ENCODE data around the gene SLC30A3.
A peak's percentile ranks its signal among the peaks of the same experiment; 100 is the strongest.

SLC30A3 gene

DNA sequence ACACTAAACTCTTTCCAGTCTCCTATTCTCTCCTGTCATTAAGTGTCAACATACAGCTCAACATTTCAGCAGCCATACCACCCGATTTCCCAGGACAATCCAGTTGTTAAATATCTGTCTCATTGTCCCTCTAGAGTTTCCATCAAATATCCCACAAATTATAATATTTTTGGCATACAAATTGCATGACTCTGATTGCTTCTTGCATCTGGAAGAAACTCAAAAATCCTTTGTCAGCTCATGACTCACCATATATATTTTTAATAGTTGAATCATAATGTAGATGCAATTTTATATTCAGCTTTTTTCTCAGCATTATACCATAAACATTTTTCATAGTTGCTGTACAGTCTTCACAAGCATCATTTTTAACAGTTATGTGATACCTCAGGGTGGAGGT, 7.2 kb downstream of the SLC30A3 start:
- DNase-seq, result no peak

DNA sequence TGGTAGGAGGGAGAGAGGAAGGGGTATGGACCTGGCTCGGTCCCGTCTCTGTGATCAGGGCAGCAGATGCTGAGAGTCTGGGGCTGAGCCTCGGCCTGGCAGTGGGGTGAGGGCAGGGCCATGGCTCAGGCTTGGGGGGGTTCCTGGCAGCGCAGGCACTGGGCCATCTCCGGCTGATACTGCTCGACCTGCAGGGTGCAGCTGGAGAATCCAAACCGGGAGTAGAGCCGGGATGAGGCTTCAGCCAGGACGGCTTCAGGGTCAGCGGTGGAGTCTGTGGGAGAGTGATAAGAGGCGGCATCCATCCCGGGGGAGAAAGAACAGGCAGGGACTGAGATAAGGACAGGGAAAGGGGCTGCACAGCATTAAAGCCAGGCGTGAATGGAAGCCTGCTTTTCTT, 7.7 kb downstream of the SLC30A3 start:
- no peak for DNase-seq

DNA sequence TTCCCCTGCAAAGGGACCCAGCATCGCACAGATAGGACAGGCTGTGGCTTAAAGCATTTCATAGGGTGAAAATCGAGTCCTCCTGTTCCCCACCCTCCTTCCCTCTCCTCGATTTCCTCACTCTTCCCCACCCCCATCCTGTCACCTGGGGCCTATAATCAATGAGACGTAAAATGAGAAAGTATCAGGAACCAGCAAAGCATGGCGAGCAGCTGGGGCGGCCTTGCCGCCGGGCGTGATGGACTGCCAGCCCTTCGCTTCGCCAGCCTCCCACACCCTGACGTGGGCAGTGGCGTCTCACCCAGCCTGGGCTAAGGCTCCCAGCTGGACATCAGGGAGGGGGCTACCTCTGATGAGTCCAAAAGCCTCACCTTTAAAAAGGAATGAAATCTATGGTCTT, 11.1 kb downstream of the SLC30A3 start:
- DNase-seq, result no peak

DNA sequence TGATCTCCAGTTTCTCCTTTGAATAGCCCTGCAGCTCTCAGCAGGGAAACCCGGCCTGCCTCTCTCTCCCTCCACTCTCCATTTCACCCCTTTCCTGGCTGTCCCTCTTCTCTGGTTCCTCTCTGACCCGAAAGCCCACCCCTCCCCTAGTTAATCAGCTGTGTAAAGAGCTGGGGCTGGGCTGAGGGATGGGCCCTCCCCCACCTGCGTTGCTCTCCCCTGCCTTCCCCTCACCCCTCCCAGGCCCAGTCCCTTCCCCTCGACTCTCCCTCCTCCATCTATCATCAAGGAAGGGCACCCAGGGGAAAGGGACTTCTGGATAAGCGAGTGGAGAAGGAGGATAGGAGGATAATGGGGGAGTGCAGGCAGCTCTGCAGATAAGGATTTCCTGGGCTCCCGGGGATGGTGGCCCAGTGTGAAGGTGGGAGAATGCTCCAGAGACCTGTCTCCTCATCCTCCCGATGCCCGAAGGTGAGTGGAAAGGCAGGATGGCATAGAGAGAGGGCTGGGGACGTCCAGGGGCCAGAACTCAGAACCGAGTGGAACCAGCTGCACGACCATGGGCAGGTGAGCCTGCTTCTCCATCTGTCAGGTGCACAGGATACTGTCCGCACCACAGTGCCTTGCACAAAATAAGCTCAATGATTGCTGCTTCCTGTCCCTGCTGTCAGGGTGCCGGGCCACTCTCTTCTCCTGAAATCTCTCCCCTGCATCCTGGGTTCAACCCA, 12.0 kb downstream of the SLC30A3 start:
- DNase-seq, result no peak

DNA sequence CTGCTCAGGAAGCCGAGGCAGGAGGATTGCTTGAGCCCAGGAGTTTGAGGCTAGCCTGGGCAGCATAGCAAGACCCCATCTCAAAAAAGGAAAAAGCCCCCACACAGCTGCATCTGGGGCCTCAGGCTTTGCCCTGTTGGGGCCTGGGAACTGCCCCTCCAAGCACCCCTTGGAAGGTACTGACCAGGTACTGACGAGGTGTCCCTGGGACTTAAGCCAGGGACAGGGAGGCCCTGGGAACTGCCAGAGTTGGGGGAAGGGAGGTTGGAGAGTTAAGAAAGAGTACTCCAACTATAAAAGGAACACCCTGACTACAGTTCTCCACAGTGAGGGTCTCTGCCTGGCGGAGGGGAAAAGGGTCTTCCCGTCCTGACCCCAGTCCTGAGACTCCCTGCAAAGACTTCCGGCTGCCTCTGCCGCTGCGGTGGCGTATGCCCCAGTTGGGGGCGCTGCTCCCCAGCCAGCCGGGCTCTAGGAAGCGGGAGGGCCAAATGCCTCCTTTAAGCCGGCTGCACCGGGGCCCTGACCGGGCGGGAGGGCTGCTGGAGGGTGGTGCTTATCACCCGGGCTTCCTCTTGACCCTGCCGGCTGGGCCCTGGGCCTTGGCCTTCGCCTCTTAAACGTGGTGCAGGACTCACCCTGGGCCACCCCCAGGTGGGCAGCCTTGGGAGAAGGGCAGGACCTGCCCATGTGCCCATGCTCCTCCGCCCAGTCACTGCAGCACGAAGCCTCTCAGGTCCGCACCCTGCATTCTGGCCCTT, 12.8 kb downstream of the SLC30A3 start:
- peak; percentile 51 for DNase-seq

DNA sequence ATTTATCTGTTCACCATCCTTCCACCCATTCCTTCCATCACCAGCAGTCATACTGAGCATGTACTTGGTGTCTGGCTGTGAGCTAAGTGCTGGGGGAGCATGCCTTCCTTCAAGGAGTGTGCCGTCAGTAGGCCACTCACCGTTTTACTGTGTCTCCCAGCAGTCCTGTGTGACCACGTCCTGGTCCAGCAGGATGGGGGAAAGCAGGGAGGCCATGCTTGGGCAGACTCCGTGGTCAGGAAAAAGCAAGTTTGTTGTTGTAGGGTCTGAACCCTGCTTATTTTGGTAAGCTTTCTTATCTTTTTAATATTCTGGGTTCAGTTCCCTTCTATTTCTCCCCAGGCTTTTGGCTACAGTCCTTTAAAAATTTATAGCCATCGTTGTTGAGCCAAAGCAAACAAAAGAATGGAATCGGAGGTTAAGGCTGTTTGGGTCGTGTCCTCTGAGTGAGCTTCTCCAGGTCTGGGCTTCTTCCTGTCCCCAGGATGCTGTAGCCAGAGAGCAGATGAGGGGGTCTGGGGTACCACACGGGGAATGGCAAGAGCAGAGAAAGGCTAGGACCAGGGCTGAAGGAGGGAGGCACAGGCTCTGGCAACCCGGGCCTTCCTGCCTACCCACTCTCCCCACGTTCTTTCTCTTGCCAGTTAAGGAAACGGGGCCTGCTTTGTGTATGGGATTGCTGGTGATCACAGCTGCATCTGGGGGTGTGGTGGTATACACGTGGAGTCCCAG, 13.5 kb downstream of the SLC30A3 start:
- no peak for DNase-seq

DNA sequence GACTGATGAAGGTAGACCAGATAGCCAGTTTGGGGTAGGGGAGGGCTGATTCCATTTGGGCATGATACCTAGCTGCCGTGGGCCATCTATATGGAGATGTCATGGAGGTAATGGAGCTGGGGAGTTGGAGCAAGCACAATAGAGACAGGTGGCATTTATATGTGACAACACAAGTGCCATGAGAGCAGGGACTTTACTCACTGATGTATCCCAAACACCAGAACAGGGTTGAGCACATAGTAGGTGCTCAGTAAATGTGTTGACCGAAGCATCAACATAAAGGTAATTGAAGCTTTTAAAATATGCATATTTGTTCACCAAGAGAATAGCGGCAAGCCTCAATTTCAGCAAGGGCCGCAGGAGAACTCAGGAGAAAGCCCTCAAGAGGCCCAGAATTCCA, 15.0 kb downstream of the SLC30A3 start:
- no peak for DNase-seq

DNA sequence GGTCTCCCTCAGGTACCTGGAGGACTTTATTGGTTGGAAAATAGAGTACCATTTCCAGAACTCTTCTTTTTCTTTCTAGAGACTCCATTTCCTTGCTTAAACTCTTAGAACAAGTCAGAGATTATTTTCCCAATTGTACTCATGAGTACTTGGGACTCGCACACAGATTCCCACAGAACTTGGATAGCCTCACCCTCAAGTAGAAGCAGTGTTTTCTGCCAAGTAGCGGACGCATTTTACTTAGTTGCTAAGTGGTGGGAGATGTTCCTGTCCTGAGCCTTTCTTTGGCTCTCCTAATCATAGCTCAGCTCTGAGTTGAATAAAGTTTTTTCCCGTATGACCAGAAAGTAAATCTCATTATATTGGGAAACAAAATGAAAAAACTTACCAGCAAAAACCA, 17.2 kb downstream of the SLC30A3 start:
- no peak for DNase-seq

DNA sequence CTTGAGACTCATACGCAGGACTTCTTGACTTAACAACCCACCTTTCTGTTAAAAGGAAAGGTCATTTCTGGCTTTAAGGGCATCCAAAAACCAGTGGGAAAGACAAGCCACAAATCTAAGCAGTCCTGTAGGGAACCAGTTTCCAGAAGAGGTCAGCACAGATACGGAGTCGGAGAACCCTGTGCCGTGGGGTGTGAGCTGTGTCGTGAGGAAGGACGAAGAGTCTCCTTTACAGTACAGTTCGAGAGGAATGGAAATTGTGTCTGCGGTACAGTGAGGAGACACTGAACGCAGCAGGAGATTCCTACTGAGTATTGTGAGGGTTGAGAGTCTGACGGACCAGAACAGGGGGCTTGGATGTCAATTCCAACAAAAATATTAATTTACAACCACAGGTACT, 17.7 kb downstream of the SLC30A3 start:
- DNase-seq, result no peak

DNA sequence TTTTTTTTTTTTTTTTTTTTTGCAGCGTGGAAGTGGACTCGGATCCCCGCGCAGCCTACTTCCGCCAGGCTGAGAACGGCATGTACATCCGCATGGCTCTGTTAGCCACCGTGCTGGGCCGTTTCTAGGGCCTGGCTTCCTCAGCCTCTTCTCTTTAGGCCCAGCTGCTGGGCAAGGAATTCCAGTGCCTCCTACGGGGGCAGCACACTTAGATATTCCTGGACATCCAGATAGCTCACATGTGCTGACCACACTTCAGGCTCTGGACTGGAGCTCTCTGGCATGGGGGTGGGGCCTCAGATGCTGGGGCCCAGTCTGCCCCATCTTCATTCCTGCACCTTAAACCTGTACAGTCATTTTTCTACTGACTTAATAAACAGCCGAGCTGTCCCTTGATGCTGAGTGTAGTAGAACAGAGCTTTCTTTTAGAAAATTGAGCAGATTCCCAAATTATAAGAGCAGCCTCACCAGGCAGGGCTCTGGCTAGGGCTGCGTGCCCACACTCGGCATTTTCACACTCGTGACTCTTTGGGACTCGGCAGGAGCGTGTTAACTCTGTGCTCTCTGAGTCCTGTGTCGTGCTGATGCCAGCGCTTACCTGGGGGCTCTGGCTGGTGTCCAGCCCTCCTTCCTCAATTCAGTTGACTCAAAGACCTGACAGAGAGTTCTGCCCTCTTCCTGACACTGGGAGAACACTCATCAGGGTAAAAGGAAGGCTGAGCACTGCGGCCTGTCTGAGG, 19.3 kb downstream of the SLC30A3 start:
- DNase-seq, result no peak

DNA sequence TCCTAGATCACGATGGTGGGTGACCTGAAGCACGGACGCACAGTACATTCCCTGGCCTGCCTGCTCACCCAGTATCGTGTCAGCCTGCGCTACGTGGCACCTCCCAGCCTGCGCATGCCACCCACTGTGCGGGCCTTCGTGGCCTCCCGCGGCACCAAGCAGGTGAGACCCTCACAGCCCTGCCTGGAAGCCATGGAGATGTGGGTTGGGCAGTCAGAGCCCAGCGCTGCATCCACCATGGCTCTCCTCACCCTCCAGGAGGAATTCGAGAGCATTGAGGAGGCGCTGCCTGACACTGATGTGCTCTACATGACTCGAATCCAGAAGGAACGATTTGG, 20.3 kb downstream of the SLC30A3 start:
- no peak for DNase-seq

DNA sequence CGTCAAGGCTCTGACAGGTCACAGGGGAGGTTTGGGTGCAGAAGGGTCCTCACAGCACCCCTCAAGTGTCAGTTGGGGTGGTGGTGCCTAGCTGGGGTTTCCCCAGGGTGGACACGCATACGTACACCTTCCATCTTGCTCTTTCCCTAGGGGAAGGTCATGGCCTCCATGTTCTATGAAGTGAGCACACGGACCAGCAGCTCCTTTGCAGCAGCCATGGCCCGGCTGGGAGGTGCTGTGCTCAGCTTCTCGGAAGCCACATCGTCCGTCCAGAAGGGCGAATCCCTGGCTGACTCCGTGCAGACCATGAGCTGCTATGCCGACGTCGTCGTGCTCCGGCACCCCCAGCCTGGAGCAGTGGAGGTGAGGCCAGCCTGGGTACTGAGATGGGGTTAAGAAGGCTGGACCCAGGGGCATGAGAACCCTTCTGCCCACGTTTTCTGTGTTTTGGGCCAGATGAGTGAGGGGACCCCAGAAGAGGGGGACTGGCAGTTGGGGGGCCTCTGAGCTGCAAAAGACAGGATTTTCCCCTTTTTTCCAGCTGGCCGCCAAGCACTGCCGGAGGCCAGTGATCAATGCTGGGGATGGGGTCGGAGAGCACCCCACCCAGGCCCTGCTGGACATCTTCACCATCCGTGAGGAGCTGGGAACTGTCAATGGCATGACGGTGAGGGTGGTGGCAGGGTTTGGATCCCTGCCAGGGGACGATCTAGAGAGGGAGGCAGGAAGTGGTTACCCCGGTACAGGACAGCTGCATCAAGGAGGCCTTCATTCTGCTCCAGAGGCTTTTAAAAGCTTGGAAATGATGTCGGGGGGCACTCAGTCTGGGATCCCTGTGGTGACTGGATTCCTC, 20.9 kb downstream of the SLC30A3 start:
- no peak for DNase-seq

DNA sequence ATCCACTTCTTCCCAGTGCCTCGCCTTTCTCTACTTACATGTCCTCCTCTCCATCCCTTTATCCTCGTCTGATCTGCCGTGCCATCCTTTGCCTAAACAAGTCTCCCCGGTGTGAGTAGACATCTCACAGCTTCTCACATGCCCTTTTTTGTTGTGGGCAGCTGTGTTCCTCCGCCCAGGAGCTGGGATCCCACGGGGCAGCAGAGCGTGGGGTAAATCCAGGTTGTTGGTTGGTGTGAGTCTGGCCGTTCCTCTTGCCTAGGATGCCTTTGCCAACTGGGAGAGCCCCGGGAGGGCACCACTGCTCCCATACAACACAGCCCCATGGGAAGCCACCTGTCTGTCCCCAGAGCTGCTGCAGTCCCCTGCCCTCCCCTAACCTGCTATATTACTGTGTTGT, 22.4 kb downstream of the SLC30A3 start:
- DNase-seq, result no peak

DNA sequence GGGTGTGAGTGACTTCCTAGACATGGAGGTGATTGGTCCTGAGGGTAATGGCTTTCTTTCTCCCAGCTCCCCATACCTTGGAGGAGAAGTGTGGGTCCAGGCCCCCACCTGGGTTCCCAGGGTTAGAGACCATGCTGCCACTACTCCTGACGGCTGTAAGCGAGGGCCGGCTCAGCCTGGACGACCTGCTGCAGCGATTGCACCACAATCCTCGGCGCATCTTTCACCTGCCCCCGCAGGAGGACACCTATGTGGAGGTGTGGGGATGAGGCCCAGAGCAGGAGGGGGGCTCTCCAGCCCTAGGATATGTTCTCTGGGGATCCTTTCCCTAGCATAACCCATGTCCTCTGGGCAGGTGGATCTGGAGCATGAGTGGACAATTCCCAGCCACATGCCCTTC, 23.9 kb downstream of the SLC30A3 start:
- no peak for DNase-seq

DNA sequence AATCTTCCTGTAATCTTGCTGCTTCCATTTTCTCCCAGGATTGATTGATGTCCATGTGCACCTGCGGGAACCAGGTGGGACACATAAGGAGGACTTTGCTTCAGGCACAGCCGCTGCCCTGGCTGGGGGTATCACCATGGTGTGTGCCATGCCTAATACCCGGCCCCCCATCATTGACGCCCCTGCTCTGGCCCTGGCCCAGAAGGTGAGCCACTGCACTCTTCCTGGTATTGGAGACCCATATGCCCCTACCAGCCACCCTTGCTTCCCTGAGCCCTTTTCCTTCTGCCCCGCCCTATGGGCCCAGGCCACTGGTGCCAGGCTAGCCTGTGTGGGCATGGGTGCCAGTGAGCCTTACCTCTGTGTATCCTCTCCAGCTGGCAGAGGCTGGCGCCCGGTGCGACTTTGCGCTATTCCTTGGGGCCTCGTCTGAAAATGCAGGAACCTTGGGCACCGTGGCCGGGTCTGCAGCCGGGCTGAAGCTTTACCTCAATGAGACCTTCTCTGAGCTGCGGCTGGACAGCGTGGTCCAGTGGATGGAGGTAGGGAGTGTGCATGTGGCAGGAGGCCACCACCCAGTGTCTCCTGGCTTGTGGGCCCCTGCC, 25.4 kb downstream of the SLC30A3 start:
- no peak for DNase-seq

DNA sequence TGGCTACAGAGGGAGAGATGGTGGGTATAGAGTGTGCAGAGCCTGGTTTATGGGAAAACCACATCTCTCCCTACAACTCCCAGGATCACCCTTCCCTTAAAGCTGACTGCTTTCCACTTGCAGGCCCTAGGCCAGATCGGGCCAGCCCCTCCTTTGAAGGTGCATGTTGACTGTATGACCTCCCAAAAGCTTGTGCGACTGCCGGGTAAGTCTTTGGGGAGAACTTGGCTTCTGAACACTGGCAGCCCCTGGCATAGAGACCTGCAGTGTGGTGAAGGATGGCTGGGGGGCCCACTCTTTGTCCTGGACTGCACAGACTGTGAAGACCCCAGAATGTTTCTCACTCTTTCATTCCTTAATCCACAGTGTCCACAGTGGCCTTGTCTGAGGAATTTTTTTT, 26.2 kb downstream of the SLC30A3 start:
- DNase-seq, result no peak

DNA sequence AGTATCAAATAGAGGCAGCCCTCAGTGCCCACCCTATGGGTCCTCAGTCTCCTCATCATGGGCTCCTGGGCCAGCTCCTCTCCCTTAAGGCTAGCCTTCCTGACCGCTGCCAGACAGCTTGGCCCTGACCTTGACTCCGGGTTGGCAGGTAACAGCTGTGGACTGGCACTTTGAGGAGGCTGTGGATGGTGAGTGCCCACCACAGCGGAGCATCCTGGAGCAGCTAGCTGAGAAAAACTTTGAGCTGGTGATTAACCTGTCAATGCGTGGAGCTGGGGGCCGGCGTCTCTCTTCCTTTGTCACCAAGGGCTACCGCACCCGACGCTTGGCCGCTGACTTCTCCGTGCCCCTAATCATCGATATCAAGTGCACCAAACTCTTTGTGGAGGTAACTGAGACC, 26.7 kb downstream of the SLC30A3 start:
- DNase-seq, result no peak

DNA sequence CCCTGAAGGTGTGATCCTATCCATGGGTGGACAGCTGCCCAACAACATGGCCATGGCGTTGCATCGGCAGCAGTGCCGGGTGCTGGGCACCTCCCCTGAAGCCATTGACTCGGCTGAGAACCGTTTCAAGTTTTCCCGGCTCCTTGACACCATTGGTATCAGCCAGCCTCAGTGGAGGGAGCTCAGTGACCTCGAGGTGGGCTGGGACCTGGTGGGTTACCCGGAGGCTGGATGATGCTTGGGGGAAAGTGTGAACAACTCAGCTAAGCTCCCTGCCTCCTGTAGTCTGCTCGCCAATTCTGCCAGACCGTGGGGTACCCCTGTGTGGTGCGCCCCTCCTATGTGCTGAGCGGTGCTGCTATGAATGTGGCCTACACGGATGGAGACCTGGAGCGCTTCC, 29.5 kb downstream of the SLC30A3 start:
- DNase-seq, result no peak

DNA sequence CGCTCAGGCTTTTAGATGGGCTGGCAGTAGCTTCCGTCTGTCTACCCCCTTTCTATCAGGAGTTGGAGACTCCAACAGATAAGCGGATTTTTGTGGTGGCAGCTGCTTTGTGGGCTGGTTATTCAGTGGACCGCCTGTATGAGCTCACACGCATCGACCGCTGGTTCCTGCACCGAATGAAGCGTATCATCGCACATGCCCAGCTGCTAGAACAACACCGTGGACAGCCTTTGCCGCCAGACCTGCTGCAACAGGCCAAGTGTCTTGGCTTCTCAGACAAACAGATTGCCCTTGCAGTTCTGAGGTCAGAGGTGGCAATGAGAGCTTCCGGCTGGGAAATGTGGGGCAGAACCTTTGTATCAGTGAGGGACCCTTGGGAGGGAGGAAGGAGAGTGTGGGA, 30.9 kb downstream of the SLC30A3 start:
- DNase-seq, result no peak

DNA sequence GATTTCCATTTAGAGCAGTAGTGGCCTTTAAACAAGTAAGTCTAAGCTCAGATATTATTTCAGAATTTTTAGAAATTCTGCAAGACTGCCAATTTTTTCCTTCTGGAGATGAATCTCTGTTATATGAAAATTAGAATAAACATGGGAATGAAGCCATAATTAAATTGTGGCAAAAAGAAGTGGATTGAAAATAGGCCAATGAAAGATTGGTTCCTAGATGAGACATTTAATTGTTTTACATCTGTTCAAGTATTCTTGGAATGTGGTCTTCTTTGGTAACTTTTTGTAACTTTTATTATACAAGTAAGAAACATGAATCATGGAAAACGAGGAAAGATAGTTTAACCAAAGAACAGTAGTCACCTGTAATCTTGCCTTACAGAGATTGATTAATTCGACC, 35.3 kb downstream of the SLC30A3 start:
- no peak for DNase-seq

DNA sequence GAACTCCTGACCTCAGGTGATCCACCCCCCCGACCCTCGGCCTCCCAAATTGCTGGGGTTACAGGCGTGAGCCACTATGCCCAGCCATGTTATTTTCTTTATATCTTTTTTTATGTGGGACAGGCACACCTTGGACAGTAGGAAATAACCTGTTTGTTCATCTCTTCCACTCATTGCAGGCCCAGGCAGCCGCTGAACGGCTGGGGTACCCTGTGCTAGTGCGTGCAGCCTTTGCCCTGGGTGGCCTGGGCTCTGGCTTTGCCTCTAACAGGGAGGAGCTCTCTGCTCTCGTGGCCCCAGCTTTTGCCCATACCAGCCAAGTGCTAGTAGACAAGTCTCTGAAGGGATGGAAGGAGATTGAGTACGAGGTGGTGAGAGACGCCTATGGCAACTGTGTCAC, 37.3 kb downstream of the SLC30A3 start:
- no peak for DNase-seq

DNA sequence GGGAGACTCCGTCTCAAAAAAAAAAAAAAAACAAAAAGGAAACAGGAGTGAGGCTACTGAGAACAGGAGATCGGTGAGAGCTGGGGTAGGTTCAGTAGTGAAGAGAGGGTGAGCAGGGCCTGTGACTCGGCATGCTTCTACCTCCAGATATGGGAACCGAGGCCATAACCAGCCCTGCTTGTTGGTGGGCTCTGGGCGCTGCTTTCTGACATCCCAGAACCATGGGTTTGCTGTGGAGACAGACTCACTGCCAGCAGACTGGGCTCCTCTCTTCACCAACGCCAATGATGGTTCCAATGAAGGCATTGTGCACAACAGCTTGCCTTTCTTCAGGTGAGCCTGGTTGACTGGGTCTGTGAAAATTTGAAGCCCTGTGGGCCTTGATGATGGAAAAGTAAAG, 39.4 kb downstream of the SLC30A3 start:
- DNase-seq, result no peak
